SK-N-SH (cell line): ENCODE results near the gene AFM.

Experiments
- POLR2AphosphoS5 ChIP-seq: IDR thresholded peaks from 2 replicates; pipeline ENCODE4 v1.6.1; 2012; ENCODE audit warnings: low read depth, low read length
- RAD21 ChIP-seq: IDR thresholded peaks from 2 replicates; pipeline ENCODE4 v1.6.1; 2012; ENCODE audit warnings: mild to moderate bottlenecking, low read length
- RFX5 ChIP-seq: IDR thresholded peaks from 2 replicates; pipeline ENCODE4 v1.6.1; 2012; ENCODE audit warnings: mild to moderate bottlenecking, improper control_type of control experiment, low read length
- YY1 ChIP-seq: IDR thresholded peaks from 2 replicates; pipeline ENCODE4 v1.4.0; 2012; ENCODE audit warnings: low read depth, mild to moderate bottlenecking

DNA sequence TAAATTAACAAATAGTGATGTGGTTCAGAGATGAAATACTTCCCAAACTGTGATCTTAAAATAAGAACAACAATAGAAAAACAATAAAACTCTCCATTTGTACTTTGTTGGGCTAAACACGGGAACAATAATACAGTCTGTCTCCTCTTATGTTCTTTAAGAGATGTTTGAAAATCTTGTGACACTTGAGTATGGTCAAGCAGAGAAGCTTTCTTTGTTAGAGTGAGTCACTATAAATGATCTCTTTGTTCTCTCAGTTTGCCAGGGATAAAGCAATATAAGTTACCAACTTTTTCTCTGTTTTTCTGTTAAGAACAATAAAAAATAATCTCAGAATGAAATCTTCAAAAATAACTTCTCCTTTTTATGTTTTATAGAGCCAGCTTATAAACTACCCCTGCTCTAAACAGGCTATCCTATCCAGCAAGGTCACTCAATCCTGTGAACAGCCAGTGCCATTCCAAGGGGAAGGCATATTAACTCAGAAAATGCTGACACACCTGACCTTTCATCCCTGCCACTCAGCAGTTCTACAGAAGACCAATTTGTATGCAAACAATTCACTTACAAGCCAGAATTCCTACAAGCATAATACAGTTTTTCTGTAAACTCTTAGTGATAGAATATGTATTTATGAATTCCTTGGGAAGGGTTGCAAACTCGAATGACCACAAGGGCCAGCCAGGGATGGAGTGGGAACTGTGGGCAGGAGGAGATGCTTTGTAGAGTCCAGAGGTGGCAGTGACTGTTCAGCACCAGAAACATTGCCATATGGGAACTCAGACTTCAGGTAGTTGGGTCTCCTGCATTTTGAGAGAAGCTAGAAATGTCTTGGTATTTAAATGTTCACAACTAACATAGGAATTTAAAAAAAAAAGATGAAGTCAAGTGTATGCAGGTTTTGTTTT, 52.2 kb downstream of the AFM start:
- TF ChIP-seq RFX5 (no peak), YY1 (no peak), RAD21 (no peak), POLR2AphosphoS5 (no peak)
